ENCODE data around the gene CACNA1D. TPM values are rescaled to one million over a fixed set of nuclear protein-coding genes. Genes with fewer than 3 reads are reported as not detected.

CACNA1D gene
- total RNA-seq, 1 experiment from 2014 or later = 1.1 TPM

DNA sequence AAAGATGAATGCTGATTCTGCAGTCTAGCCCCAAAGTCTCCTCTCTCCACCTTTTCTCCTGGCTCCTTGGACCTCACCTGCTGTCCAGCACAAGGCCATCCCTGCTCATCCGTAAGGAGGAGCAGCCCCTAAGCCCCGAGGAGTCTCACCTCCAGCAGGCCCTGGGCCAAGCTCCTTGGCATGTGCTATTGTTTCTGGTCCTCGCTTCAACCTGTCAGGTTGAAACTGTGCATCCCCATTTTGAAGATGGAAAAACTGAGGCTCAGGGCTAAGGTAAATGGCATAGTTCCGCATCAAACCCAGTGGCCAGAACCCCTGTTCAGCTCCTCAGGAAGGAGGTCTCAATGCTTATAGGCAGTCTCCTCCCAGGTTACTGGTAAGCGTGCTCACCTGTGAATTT lies 325.7 kb downstream of the CACNA1D start:
- POLR2A ChIA-PET = no interaction called here
- no peaks in the 10 kb centered on the region for H3K27me3 ChIP-seq (ENCODE audit: insufficient read depth, low read length)
- intact Hi-C loops (cut with micrococcal nuclease) = no loop called here

More for the DNA sequence above, 325.7 kb downstream of the CACNA1D start:
- ChIA-PET CTCF (no interaction called here), RAD21 (ENCODE audit: low non-redundant PET in 1 of 2, low total read pairs in 2 of 2, uncharacterized antibody in 2 of 2, unreplicated experiment in 2 of 2) (no interaction called here)
- no peak overlapping the region for H3K4me3 ChIP-seq (replicated peaks in 1 of 2; ENCODE audit: low read depth in 1 of 2, low read length in 2 of 2)
- no peaks in the 10 kb centered on the region for H3K9me2 ChIP-seq (ENCODE audit: insufficient read depth)
- no TSS peak for BruUV-seq (replicated peaks)
- H3K4me1 ChIP-seq (ENCODE audit: control insufficient read depth in 1 of 2, insufficient read depth in 2 of 2, low read length in 2 of 2) = no peaks in the 10 kb centered on the region
- H3K79me2 ChIP-seq (ENCODE audit: insufficient read depth, low read length) = no peaks in the 10 kb centered on the region
- TF ChIP-seq RAD21 (IDR thresholded peaks at IDR 0.05; ENCODE audit: low read depth) (no peak), SRF (IDR thresholded peaks at IDR 0.05; ENCODE audit: low read depth) (no peak), ELF1 (IDR thresholded peaks at IDR 0.05; ENCODE audit: borderline replicate concordance, low read depth) (no peak), SIN3A (IDR thresholded peaks at IDR 0.05; ENCODE audit: low read depth) (no peak), TCF7L2 (IDR thresholded peaks at IDR 0.05; ENCODE audit: borderline replicate concordance, extremely low read depth, insufficient read depth, insufficient read length) (no peak), ZNF274 (IDR thresholded peaks at IDR 0.05; ENCODE audit: low read depth, low read length) (no peak), EZH2 (IDR thresholded peaks at IDR 0.05) (no peak), POLR2A (IDR thresholded peaks at IDR 0.05; ENCODE audit: borderline replicate concordance, extremely low read depth, insufficient read depth, insufficient read length) (no peak), YY1 (IDR thresholded peaks at IDR 0.05; ENCODE audit: extremely low read depth, insufficient replicate concordance, low read depth, low read length) (no peak), FOSL1 (IDR thresholded peaks at IDR 0.05; ENCODE audit: low read depth) (no peak), CEBPB (IDR thresholded peaks at IDR 0.05; ENCODE audit: low read depth) (no peak), JUND (IDR thresholded peaks at IDR 0.05) (no peak), CBX3 (IDR thresholded peaks at IDR 0.05; ENCODE audit: low read depth) (no peak), SP1 (IDR thresholded peaks at IDR 0.05; ENCODE audit: low read depth) (no peak), EGR1 (IDR thresholded peaks at IDR 0.05; ENCODE audit: low read depth) (no peak)
- TF ChIP-seq, protein P1, sequence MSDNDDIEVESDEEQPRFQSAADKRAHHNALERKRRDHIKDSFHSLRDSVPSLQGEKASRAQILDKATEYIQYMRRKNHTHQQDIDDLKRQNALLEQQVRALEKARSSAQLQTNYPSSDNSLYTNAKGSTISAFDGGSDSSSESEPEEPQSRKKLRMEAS (IDR thresholded peaks at IDR 0.05) = no peak
- TF ChIP-seq, protein P2, sequence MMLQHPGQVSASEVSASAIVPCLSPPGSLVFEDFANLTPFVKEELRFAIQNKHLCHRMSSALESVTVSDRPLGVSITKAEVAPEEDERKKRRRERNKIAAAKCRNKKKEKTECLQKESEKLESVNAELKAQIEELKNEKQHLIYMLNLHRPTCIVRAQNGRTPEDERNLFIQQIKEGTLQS (IDR thresholded peaks at IDR 0.05) = no peak
- TF ChIP-seq, protein P3, sequence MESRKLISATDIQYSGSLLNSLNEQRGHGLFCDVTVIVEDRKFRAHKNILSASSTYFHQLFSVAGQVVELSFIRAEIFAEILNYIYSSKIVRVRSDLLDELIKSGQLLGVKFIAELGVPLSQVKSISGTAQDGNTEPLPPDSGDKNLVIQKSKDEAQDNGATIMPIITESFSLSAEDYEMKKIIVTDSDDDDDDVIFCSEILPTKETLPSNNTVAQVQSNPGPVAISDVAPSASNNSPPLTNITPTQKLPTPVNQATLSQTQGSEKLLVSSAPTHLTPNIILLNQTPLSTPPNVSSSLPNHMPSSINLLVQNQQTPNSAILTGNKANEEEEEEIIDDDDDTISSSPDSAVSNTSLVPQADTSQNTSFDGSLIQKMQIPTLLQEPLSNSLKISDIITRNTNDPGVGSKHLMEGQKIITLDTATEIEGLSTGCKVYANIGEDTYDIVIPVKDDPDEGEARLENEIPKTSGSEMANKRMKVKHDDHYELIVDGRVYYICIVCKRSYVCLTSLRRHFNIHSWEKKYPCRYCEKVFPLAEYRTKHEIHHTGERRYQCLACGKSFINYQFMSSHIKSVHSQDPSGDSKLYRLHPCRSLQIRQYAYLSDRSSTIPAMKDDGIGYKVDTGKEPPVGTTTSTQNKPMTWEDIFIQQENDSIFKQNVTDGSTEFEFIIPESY (IDR thresholded peaks at IDR 0.05; ENCODE audit: extremely low read depth, insufficient replicate concordance, low read length) = no peak
- no peak overlapping the region for H3K27ac ChIP-seq (ENCODE audit: low read depth, low read length)
- no peak overlapping the region for H3K4me2 ChIP-seq (ENCODE audit: low read length)
- H3K36me3 ChIP-seq (ENCODE audit: control insufficient read depth in 1 of 2, insufficient read depth in 2 of 2, low read length in 2 of 2) = no peaks in the 10 kb centered on the region; a peak in 1 of 4 replicates
- H3K9ac ChIP-seq (ENCODE audit: low read length) = no peak overlapping the region
- no peak overlapping the region for H2AFZ ChIP-seq (ENCODE audit: low read depth, low read length, poor library complexity, severe bottlenecking)
- no peak for ATAC-seq
- H3K9me3 ChIP-seq (ENCODE audit: control insufficient read depth in 1 of 2, insufficient read depth in 1 of 2, low read depth in 1 of 2, low read length in 2 of 2) = no peaks in the 10 kb centered on the region
- H4K20me1 ChIP-seq (ENCODE audit: insufficient read depth) = no peaks in the 10 kb centered on the region
- DNase-seq (ENCODE audit: low read depth, low spot score) = no peak

Data from HCT116 (cell line).